Breast epithelium (tissue), 4 donors: Measurements from ENCODE around the gene KRT8. TPM values are rescaled to one million over a fixed set of nuclear protein-coding genes. Genes with fewer than 3 reads are reported as not detected.

ENCODE experiments used
- DNase-seq, 2 donors: peaks; one replicate each; pipeline ENCODE4 v3.0.0-alpha.2; 2019; ENCODE audit warnings: low spot score in 2 of 2
- H3K27ac ChIP-seq, 2 donors: fragments of 200-600 bp; sonication (generic) in 1 of 2; one replicate each; pipeline ENCODE4 v1.5.1; 2016 to 2019; ENCODE audit warnings: mild to moderate bottlenecking in 1 of 2
- H3K27me3 ChIP-seq, 2 donors: fragments of 200-600 bp; sonication (generic) in 1 of 2; one replicate each; pipeline versions ENCODE4 v1.5.1 to v1.6.0; 2017 to 2019; ENCODE audit warnings: control low read depth in 1 of 2, mild to moderate bottlenecking in 1 of 2
- H3K36me3 ChIP-seq: fragments of 200-600 bp; one replicate; pipeline ENCODE4 v1.5.1; 2019
- H3K4me1 ChIP-seq, 2 donors: fragments of 200-600 bp; sonication (generic); one replicate each; pipeline ENCODE4 v1.5.1; 2016 to 2019; ENCODE audit warnings: control low read depth in 1 of 2
- H3K4me3 ChIP-seq, 3 donors: fragments of 200-600 bp; sonication (generic); 1 replicate in 2 of 3; 2 replicates in 1 of 3; pipeline ENCODE4 v1.5.1; 2016 to 2019; ENCODE audit warnings: mild to moderate bottlenecking in 3 of 3, moderate library complexity in 2 of 3
- H3K9me3 ChIP-seq, 2 donors: fragments of 200-600 bp; sonication (generic) in 1 of 2; one replicate each; pipeline ENCODE4 v1.5.1; 2016 to 2019; ENCODE audit warnings: control low read depth in 1 of 2
- CTCF ChIP-seq, 3 donors: fragments of 450-650 bp; IDR thresholded peaks; one replicate each; pipeline ENCODE4 v1.5.1; 2016 to 2017; ENCODE audit warnings: antibody characterized with exemption in 3 of 3, mild to moderate bottlenecking in 3 of 3, moderate library complexity in 3 of 3
- POLR2A ChIP-seq: fragments of 450-650 bp; IDR thresholded peaks from one replicate; pipeline ENCODE4 v1.6.1; 2016; ENCODE audit warnings: antibody characterized with exemption, mild to moderate bottlenecking, moderate library complexity
- POLR2AphosphoS5 ChIP-seq, 3 donors: sonication (generic); formaldehyde crosslinking; IDR thresholded peaks; one replicate each; pipeline ENCODE4 v1.6.1; 2017; ENCODE audit warnings: antibody characterized with exemption in 3 of 3
- intact Hi-C: fragments of 100-400 bp; cut with DNase I; formaldehyde crosslinking; loops from one replicate; pipeline ENCODE4 v1.15.1; 2023; ENCODE audit warnings: low total_unique reads
- total RNA-seq, 3 donors: library from RNA; depleted of rRNA; stranded (reverse); fragments of >200 nt; gene quantifications; one replicate each; pipeline ENCODE4 v1.1.0, GENCODE V29; 2016

The KRT8 gene
- total RNA-seq, 3 donors from 2014 or later = 4.6 to 430 (median 153) TPM

GRCh38 chr12:52896190-52897100 is 8.4 kb downstream of the KRT8 start:
- peak overlapping the region in 1 of 2 donors; percentile 28 for H3K27ac ChIP-seq
- intact Hi-C loops = no loop called here

GRCh38 chr12:52895726-52896189 is 9.1 kb downstream of the KRT8 start:
- Histone ChIP-seq H3K9me3 (no peaks in the 10 kb centered on the region), H3K27ac (peak overlapping the region; percentile 28 to 37), H3K4me3 (no peak overlapping the region), H3K36me3 (no peaks in the 10 kb centered on the region), H3K4me1 (no peaks in the 10 kb centered on the region), H3K27me3 (no peaks in the 10 kb centered on the region)
- no peak for DNase-seq
- no peak for TF ChIP-seq POLR2A
- no peak for TF ChIP-seq CTCF (IDR thresholded peaks at IDR 0.05)
- TF ChIP-seq POLR2AphosphoS5 (IDR thresholded peaks at IDR 0.05) = no peak
- intact Hi-C loops = no loop called here

More at GRCh38 chr12:52896190-52897100, 8.4 kb downstream of the KRT8 start:
- Histone ChIP-seq H3K9me3 (no peaks in the 10 kb centered on the region), H3K27me3 (no peaks in the 10 kb centered on the region), H3K4me3 (no peak overlapping the region), H3K4me1 (no peaks in the 10 kb centered on the region), H3K36me3 (no peaks in the 10 kb centered on the region)
- TF ChIP-seq POLR2A (no peak), CTCF (IDR thresholded peaks at IDR 0.05) (no peak), POLR2AphosphoS5 (IDR thresholded peaks at IDR 0.05) (peak in 1 of 3 donors; percentile 40)
- no peak for DNase-seq

DNA sequence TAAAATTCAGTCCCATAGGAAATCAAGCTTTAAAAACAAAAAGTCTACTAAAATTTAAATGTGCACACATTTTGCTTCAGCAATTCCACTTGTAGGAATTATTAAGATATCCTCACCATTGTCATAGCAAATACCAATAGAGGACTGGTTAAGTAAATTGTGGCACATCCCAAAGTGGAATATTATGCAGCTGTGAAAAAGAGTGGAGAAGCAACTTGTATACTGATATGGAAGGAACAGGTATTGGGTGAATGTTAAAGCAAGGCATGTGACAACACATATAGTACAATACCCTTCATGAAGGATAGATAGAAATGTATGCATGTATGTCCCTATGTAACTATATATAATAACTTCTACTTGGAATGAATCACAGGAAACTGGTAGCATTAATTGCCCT is 11.9 kb downstream of the KRT8 start:
- intact Hi-C loops = no loop called here
- Histone ChIP-seq H3K27me3 (no peaks in the 10 kb centered on the region), H3K9me3 (no peaks in the 10 kb centered on the region), H3K27ac (no peak overlapping the region), H3K4me3 (no peak overlapping the region), H3K4me1 (no peaks in the 10 kb centered on the region), H3K36me3 (no peaks in the 10 kb centered on the region)
- DNase-seq = no peak
- TF ChIP-seq CTCF (IDR thresholded peaks at IDR 0.05) (no peak), POLR2AphosphoS5 (IDR thresholded peaks at IDR 0.05) (no peak), POLR2A (no peak)

DNA sequence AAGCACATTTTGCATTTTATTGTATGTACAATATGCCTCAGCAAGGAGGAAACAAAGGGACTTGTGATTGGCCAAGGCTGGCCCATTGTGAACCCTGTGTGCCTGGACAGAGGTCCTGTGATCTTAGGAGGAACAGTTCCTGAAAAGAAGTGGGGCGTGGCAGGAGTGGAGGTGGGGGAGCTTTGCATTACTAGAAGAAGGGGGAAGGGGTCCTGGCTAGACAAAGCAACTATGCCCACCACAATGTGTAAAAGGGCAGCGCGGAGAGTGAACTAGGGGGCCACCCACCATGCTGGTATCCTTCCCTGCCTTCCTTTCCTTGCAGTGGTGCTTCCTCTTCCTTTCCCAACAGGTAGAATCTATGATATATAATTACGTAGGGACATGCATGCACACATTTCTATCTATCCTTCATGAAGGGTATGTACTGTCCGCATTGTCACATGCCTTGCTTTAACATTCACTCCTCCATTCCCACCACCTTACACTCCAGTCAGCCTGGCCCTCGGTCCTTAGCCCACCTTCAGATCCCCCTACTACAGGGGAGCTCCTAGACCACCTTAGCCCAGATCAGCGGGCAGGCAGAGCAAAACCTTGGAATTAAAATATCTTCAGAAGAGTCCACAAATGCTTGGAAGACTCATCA is 12.5 kb downstream of the KRT8 start:
- no peaks in the 10 kb centered on the region for H3K36me3 ChIP-seq
- TF ChIP-seq POLR2A = no peak
- no peak for TF ChIP-seq CTCF (IDR thresholded peaks at IDR 0.05)
- H3K9me3 ChIP-seq = no peaks in the 10 kb centered on the region
- no peak overlapping the region for H3K4me3 ChIP-seq
- H3K27me3 ChIP-seq = no peaks in the 10 kb centered on the region
- intact Hi-C loops = no loop called here
- H3K27ac ChIP-seq = no peak overlapping the region
- H3K4me1 ChIP-seq = no peaks in the 10 kb centered on the region
- no peak for DNase-seq

DNA sequence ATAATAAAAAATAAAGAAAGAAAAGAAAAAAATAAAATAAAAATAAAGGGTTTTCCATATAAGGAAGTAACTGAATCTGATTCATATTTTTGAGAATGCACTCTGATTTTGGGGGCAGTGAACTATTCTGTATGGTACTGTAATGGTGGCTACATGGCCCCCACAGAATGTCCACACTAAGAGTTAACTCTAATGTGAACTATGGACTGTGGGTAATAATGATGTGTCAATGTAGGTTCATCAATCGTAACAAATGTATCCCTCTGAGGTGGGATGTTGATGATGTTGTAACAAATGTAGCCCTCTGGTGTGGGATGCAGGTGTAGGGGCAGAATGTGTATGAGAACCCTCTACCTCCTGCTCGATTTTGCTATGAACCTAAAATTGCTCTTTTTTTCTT is 13.8 kb downstream of the KRT8 start:
- no peak overlapping the region for H3K27ac ChIP-seq
- H3K4me1 ChIP-seq = no peaks in the 10 kb centered on the region
- DNase-seq = no peak
- H3K36me3 ChIP-seq = no peaks in the 10 kb centered on the region
- no peak overlapping the region for H3K4me3 ChIP-seq
- H3K27me3 ChIP-seq = no peaks in the 10 kb centered on the region
- no peak for TF ChIP-seq POLR2AphosphoS5 (IDR thresholded peaks at IDR 0.05)
- no peak for TF ChIP-seq POLR2A
- TF ChIP-seq CTCF (IDR thresholded peaks at IDR 0.05) = no peak
- intact Hi-C loops = no loop called here
- no peaks in the 10 kb centered on the region for H3K9me3 ChIP-seq
